Caki2 (cell line): ENCODE results near the gene CYTL1. TPM values are rescaled to one million over a fixed set of nuclear protein-coding genes. Genes with fewer than 3 reads are reported as not detected.
A peak's percentile ranks its signal among the peaks of the same experiment; 100 is the strongest.

Experiments
- DNase-seq: peaks from one replicate; pipeline ENCODE4 v3.0.0-alpha.2; 2015; ENCODE audit warnings: low read depth
- in situ Hi-C: cut with HindIII; loops from 2 replicates; pipeline ENCODE4 v1.10.0; 2016; ENCODE audit warnings: low sequenced_read_pairs, low pct_unique_long_range_greater_than_20kb, mixed read lengths
- total RNA-seq: library from RNA; depleted of rRNA; stranded (reverse); fragments of >200 nt; shearing (Covaris generic); gene quantifications from 2 replicates; pipeline ENCODE4 v1.2.3, GENCODE V29; 2014; ENCODE audit warnings: low replicate concordance; rRNA removed

Gene CYTL1
- total RNA-seq, 1 experiment from 2014 or later: not detected

- in situ Hi-C loops: no loop called here
- DNase-seq: no peak
Observed at GRCh38 chr4:4986841-4987240, 32.4 kb downstream of the CYTL1 start.

GRCh38 chr4:4985844-4986243 lies 33.4 kb downstream of the CYTL1 start:
- peak; percentile 24 for DNase-seq
- in situ Hi-C loops: no loop called here

GRCh38 chr4:4985036-4985435 lies 34.2 kb downstream of the CYTL1 start:
- in situ Hi-C loops: no loop called here
- DNase-seq: no peak

- no peak for DNase-seq
- in situ Hi-C loops: no loop called here
Observed at GRCh38 chr4:4984186-4984585, 35.1 kb downstream of the CYTL1 start.

- in situ Hi-C loops: no loop called here
- DNase-seq: no peak
Observed at GRCh38 chr4:4981827-4982226, 37.4 kb downstream of the CYTL1 start.

GRCh38 chr4:4981427-4981826 lies 37.8 kb downstream of the CYTL1 start:
- in situ Hi-C loops: no loop called here

GRCh38 chr4:4980621-4981230 lies 38.5 kb downstream of the CYTL1 start:
- in situ Hi-C loops: no loop called here
- no peak for DNase-seq

More at GRCh38 chr4:4981427-4981826, 37.8 kb downstream of the CYTL1 start:
- DNase-seq: no peak

GRCh38 chr4:4979971-4980370 lies 39.3 kb downstream of the CYTL1 start:
- in situ Hi-C loops: no loop called here
- DNase-seq: no peak

- in situ Hi-C loops: no loop called here
- no peak for DNase-seq
Observed at GRCh38 chr4:4974727-4975126, 44.5 kb downstream of the CYTL1 start.

- in situ Hi-C loops: no loop called here
- DNase-seq: no peak
Observed at GRCh38 chr4:4971796-4972195, 47.5 kb downstream of the CYTL1 start.

- in situ Hi-C loops: no loop called here
- DNase-seq: peak; percentile 43
Observed at GRCh38 chr4:4969298-4969697, 50.0 kb downstream of the CYTL1 start.

GRCh38 chr4:4968161-4968725 lies 51.0 kb downstream of the CYTL1 start:
- no peak for DNase-seq
- in situ Hi-C loops: no loop called here

Other genes starting within 250 kb of the CYTL1 start
- 2.6 and 9.0 TPM in 2 replicates for gene MSX1, start 159.8 kb downstream of the CYTL1 start, total RNA-seq
- 2.2 and 5.3 TPM in 2 replicates for gene STK32B, start 32.0 kb upstream of the CYTL1 start, total RNA-seq